IPS DF 6.9 (cell line): ENCODE results near the gene XXYLT1.
A peak's percentile ranks its signal among the peaks of the same experiment; 100 is the strongest.

ENCODE experiments used
- DNase-seq: peaks from one replicate; pipeline ENCODE4 v3.0.0-alpha.2; 2013; ENCODE audit warnings: low read depth, low spot score
- H3K27ac ChIP-seq: one replicate; pipeline ENCODE4 v1.5.1; 2013; ENCODE audit warnings: low read length, control low read depth
- H3K27me3 ChIP-seq: 2 replicates; pipeline ENCODE4 v1.6.1; 2013; ENCODE audit warnings: mild to moderate bottlenecking, low read length; ENCODE audit not compliant: control insufficient read depth, insufficient read depth
- H3K36me3 ChIP-seq: 2 replicates; pipeline ENCODE4 v1.6.1; 2013; ENCODE audit warnings: low read length; ENCODE audit not compliant: control insufficient read depth, insufficient read depth
- H3K4me1 ChIP-seq: 2 replicates; pipeline ENCODE4 v1.6.1; 2013; ENCODE audit warnings: low read length; ENCODE audit not compliant: control insufficient read depth, insufficient read depth
- H3K4me3 ChIP-seq: 2 replicates; pipeline ENCODE4 v1.5.1; 2013; ENCODE audit warnings: mild to moderate bottlenecking, low read length
- H3K9me3 ChIP-seq: 2 replicates; pipeline ENCODE4 v1.6.1; 2013; ENCODE audit warnings: low read length, inconsistent platforms; ENCODE audit not compliant: control insufficient read depth, insufficient read depth
- WGBS: extraction: QIAGEN DNeasy Blood & Tissue Kit; methylation state at CpG from one replicate; pipeline ENCODE4 v1.1.7; 2013; ENCODE audit warnings: mixed read lengths, missing lambda C conversion rate; ENCODE audit not compliant: insufficient read length, insufficient coverage; 5-methylcytosine and 5-hydroxymethylcytosine counted together

Gene XXYLT1

DNA sequence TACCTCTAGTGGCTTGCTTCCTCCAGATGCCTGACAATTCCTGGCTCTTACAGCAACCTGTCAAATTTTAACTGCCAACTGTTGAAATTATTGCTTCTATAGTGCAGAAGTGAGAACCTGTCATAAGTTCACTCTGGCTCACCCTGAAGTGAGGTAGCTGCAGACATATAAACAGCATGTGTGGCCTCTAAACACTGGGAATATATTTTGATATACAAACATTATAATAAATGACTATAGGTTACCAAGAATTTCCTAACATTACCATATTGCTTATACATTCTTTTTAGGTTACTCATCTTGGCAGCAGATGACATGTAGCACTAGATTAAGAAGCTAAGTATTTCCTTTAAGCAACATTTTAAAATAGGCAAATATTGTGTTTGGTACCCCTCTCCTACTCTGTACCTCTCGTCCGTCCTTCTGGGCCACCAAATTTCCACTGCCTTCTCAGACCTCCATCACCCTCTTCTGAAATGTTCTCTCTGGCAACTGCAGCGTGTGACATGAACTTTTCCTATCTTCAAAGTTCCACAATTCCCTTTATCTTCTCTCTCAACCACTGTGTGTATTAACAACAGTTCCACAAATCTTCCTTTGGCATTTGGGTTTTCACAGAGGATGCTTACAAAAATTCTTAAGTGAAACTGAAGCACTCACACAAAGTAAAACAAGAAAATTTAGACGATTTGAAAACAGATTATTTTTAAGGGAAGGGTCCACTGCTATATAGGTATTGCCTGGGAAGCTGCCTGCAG is 15.3 kb upstream of the XXYLT1 start:
- no peak for DNase-seq

DNA sequence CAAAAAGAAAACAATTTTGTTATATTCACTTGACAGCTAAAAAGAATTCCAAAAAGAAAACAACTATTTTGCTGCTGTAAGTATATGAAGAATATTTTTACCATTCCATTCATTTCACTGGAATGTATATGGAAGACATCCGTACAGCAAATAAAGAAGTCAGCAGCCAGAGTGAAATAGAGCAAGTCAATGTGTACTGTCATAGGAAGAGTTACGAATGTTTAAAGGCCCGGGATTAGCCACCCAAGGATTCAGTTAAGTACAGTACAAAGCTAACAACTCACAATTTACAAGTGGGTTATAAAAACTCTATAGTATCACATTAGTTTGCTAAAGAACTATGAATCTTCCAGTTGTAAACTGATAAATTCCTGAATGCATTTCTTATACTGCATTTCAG is 14.4 kb upstream of the XXYLT1 start:
- Histone ChIP-seq H3K27ac (no peak overlapping the region), H3K36me3 (no peaks in the 10 kb centered on the region), H3K4me3 (no peak overlapping the region), H3K27me3 (no peaks in the 10 kb centered on the region), H3K9me3 (no peaks in the 10 kb centered on the region), H3K4me1 (no peaks in the 10 kb centered on the region)
- WGBS, result no CpG with 5 or more reads among the region's 3 CpGs
- no peak for DNase-seq

More for the DNA sequence above, 15.3 kb upstream of the XXYLT1 start:
- Histone ChIP-seq H3K27me3 (no peaks in the 10 kb centered on the region), H3K9me3 (no peaks in the 10 kb centered on the region), H3K4me3 (no peak overlapping the region), H3K27ac (no peak overlapping the region), H3K4me1 (no peaks in the 10 kb centered on the region), H3K36me3 (no peaks in the 10 kb centered on the region)
- no CpG with 5 or more reads among the region's 4 CpGs for WGBS

DNA sequence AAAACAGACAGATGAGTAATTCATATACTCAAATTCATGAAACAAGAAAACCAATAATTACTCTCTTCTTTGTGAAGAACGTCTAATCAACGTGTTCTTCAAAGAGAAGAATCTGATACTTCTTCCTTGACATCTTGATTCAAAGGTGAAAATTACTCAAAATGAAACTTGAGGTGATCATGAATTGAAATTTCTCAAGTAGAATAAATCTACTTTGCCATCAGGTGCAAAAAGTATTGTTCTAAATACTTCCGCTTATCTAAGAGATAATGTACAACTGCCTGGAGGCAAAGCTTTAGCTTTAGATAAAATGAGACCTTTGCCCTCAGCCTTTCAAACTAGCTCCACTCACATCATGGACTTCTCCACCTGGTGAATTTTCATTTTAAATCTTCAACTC is 13.9 kb upstream of the XXYLT1 start:
- H3K4me1 ChIP-seq, result no peaks in the 10 kb centered on the region
- no peaks in the 10 kb centered on the region for H3K9me3 ChIP-seq
- H3K27ac ChIP-seq, result no peak overlapping the region
- DNase-seq, result no peak
- no peaks in the 10 kb centered on the region for H3K27me3 ChIP-seq
- H3K4me3 ChIP-seq, result no peak overlapping the region
- no CpG with 5 or more reads among the region's 3 CpGs for WGBS
- H3K36me3 ChIP-seq, result no peaks in the 10 kb centered on the region

GRCh38 chr3:195282961-195283360 is 12.0 kb upstream of the XXYLT1 start:
- Histone ChIP-seq H3K36me3 (no peaks in the 10 kb centered on the region), H3K9me3 (no peaks in the 10 kb centered on the region), H3K27me3 (no peaks in the 10 kb centered on the region), H3K27ac (no peak overlapping the region), H3K4me3 (no peak overlapping the region), H3K4me1 (no peaks in the 10 kb centered on the region)
- WGBS, result no CpG with 5 or more reads among the region's 8 CpGs
- no peak for DNase-seq

- no peaks in the 10 kb centered on the region for H3K36me3 ChIP-seq
- no CpG with 5 or more reads among the region's 1 CpG for WGBS
- peaks cover 3% of the 10 kb centered on the region; the same call in 1 of the 2 replicates for H3K4me1 ChIP-seq
- H3K9me3 ChIP-seq, result no peaks in the 10 kb centered on the region
- no peak overlapping the region for H3K27ac ChIP-seq
- no peaks in the 10 kb centered on the region for H3K27me3 ChIP-seq
- no peak for DNase-seq
- H3K4me3 ChIP-seq, result no peak overlapping the region
Measured at GRCh38 chr3:195274259-195274966, 3.5 kb upstream of the XXYLT1 start.

GRCh38 chr3:195271410-195272243 is 668 bp upstream of the XXYLT1 start:
- H3K27me3 ChIP-seq, result no peaks in the 10 kb centered on the region
- H3K4me1 ChIP-seq, result peaks cover 5% of the 10 kb centered on the region
- peak overlapping the region; percentile 100; the same call in 1 of the 2 replicates for H3K4me3 ChIP-seq
- DNase-seq, result peak; percentile 81
- H3K9me3 ChIP-seq, result no peaks in the 10 kb centered on the region
- WGBS, result no CpG with 5 or more reads among the region's 30 CpGs
- no peak overlapping the region for H3K27ac ChIP-seq
- peaks cover under 1% of the 10 kb centered on the region; the same call in 1 of the 2 replicates for H3K36me3 ChIP-seq

DNA sequence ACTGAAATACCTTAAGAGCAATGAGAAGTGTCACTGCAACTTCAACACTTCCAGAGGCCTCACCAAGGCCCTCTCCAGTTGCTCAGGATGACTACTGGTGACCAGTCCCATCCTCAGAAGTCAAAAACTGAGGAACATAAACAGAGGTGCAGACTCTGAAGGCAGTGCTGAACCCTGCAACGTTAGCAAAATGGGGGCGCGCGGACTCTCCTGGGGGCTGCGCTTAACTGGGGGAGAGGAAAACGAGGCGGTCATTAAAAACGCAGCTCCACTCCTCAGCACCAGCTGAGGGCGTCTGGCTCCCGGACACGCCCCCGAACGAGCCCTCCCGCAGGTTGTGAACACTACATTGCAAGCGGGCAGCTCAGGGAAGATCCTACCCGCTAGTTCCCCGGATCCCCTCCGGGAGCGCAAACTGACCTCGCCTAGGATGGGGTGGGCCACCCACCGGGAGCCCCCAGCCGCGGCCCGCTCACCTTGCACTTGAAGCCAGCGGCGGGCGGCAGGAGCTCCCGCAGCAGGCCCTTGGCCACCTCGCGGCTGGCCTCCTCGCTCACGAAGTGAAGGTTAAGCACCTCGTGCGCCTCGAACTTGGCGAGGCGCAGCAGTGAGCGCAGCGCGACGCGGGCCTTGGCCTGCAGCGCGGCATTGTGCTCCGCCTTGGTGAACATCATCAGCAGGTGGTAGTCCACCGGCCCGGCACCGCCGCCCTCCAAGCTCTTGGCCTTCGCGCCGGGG is 711 bp downstream of the XXYLT1 start:
- H3K27me3 ChIP-seq, result no peaks in the 10 kb centered on the region
- WGBS, result no CpG with 5 or more reads among the region's 52 CpGs
- H3K4me1 ChIP-seq, result peaks cover 5% of the 10 kb centered on the region
- DNase-seq, result no peak
- peak overlapping the region; percentile 100; the same call in 1 of the 2 replicates for H3K4me3 ChIP-seq
- peaks cover 3% of the 10 kb centered on the region; the same call in 1 of the 2 replicates for H3K36me3 ChIP-seq
- H3K27ac ChIP-seq, result no peak overlapping the region
- H3K9me3 ChIP-seq, result no peaks in the 10 kb centered on the region

GRCh38 chr3:195269375-195270078 is 1.4 kb downstream of the XXYLT1 start:
- Histone ChIP-seq H3K9me3 (no peaks in the 10 kb centered on the region), H3K4me1 (peaks cover 5% of the 10 kb centered on the region), H3K4me3 (peak overlapping the region; percentile 100; the same call in 1 of the 2 replicates), H3K27me3 (no peaks in the 10 kb centered on the region), H3K27ac (no peak overlapping the region), H3K36me3 (peaks cover 3% of the 10 kb centered on the region; the same call in 1 of the 2 replicates)
- DNase-seq, result no peak
- WGBS, result 100% methylated on average over 1 of the region's 5 CpGs

GRCh38 chr3:195268576-195269309 is 2.2 kb downstream of the XXYLT1 start:
- H3K27ac ChIP-seq, result no peak overlapping the region
- H3K4me1 ChIP-seq, result peaks cover 5% of the 10 kb centered on the region
- peaks cover 3% of the 10 kb centered on the region; the same call in 1 of the 2 replicates for H3K36me3 ChIP-seq
- no peaks in the 10 kb centered on the region for H3K9me3 ChIP-seq
- DNase-seq, result no peak
- WGBS, result no CpG with 5 or more reads among the region's 11 CpGs
- H3K4me3 ChIP-seq, result no peak overlapping the region
- no peaks in the 10 kb centered on the region for H3K27me3 ChIP-seq
